GM12878 (cell line): ENCODE results near the gene USP9X. TPM values are rescaled to one million over a fixed set of nuclear protein-coding genes. Genes with fewer than 3 reads are reported as not detected.

Experiments
- ATAC-seq: fragments of 200-7000 bp; cut with Tn5 transposase; 3 replicates; pipeline ENCODE4 v1.9.1; 2020; ENCODE audit warnings: mild to moderate bottlenecking, moderate library complexity
- BruUV-seq: library from RNA; stranded (reverse); fragments of 400-500 nt; replicated peaks from 2 replicates; lab custom pipeline; 2021; lab: Mats Ljungman, UMichigan
- CTCF ChIA-PET: fragments of 300-600 bp; sonication (Branson Sonifier 250); formaldehyde crosslinking; extraction: SDS; loops from one replicate; lab custom pipeline; 2021; ENCODE audit warnings: inconsistent platforms; lab: Yijun Ruan, JAX
- POLR2A ChIA-PET: fragments of 350-600 bp; formaldehyde crosslinking; extraction: SDS; loops from one replicate; lab custom pipeline; 2021; ENCODE audit warnings: inconsistent platforms; lab: Charles Lee
- RAD21 ChIA-PET: fragments of 300-600 bp; sonication (Branson Sonifier 250); formaldehyde crosslinking; loops from one replicate; lab custom pipeline; 2023; ENCODE audit warnings: antibody characterized with exemption; ENCODE audit not compliant: unreplicated experiment; lab: Charles Lee
- SMC1A ChIA-PET: fragments of 300-600 bp; sonication (Branson Sonifier 250); formaldehyde crosslinking; loops from one replicate; lab custom pipeline; 2023; ENCODE audit not compliant: unreplicated experiment, uncharacterized antibody; lab: Charles Lee
- DNase-seq: peaks from one replicate; pipeline ENCODE4 v3.0.0-alpha.2; 2011; ENCODE audit warnings: low read depth, low spot score
- FAIRE-seq: peaks from 3 replicates; lab custom pipeline; 2011; peaks lifted over from hg19 to GRCh38; lab: Jason Lieb, UNC
- H2AFZ ChIP-seq: 2 replicates; pipeline ENCODE4 v1.6.0; 2011; ENCODE audit warnings: low read depth, low read length, control low read depth; ENCODE audit not compliant: control insufficient read depth
- H3K27ac ChIP-seq: 2 replicates; pipeline ENCODE4 v1.5.1; 2011; ENCODE audit warnings: control low read depth; ENCODE audit not compliant: control insufficient read depth, insufficient read depth
- H3K27me3 ChIP-seq, 2 experiments: replicated peaks in 1 of 2; 2 replicates each; pipeline versions ENCODE4 v1.6.0 to v1.6.1; 2011; ENCODE audit warnings: low read length in 1 of 2; ENCODE audit not compliant: control insufficient read depth in 2 of 2, insufficient read depth in 2 of 2
- H3K36me3 ChIP-seq, 2 experiments: 2 replicates each; pipeline ENCODE4 v1.5.1; 2011; ENCODE audit warnings: low read length in 1 of 2; ENCODE audit not compliant: control insufficient read depth in 2 of 2, insufficient read depth in 2 of 2
- H3K4me1 ChIP-seq: 2 replicates; pipeline ENCODE4 v1.6.1; 2011; ENCODE audit warnings: mild to moderate bottlenecking, low read length, moderate library complexity, mixed read lengths; ENCODE audit not compliant: control insufficient read depth, insufficient read depth
- H3K4me2 ChIP-seq: 2 replicates; pipeline ENCODE4 v1.6.0; 2011; ENCODE audit warnings: control low read depth; ENCODE audit not compliant: control insufficient read depth, insufficient read depth
- H3K4me3 ChIP-seq: fragments of 200-600 bp; sonication (generic); 2 replicates; pipeline ENCODE4 v1.5.1; 2016
- H3K79me2 ChIP-seq: 2 replicates; pipeline ENCODE4 v1.6.0; 2011; ENCODE audit warnings: low read length; ENCODE audit not compliant: control insufficient read depth, insufficient read depth
- H3K9ac ChIP-seq: 2 replicates; pipeline ENCODE4 v1.8.0; 2011; ENCODE audit warnings: low read length, control low read depth, mixed read lengths; ENCODE audit not compliant: control insufficient read depth, insufficient read depth
- H3K9me3 ChIP-seq: replicated peaks from 3 replicates; pipeline ENCODE4 v1.5.1; 2011; ENCODE audit warnings: mild to moderate bottlenecking, low read length; ENCODE audit not compliant: control insufficient read depth, insufficient read depth
- H4K20me1 ChIP-seq: 2 replicates; pipeline ENCODE4 v1.6.0; 2011; ENCODE audit not compliant: control insufficient read depth, insufficient read depth
- BCLAF1 ChIP-seq: fragments of 450-650 bp; IDR thresholded peaks from 2 replicates; pipeline ENCODE4 v1.6.1; 2017; ENCODE audit warnings: antibody characterized with exemption, mild to moderate bottlenecking, moderate library complexity
- FOXK2 ChIP-seq: fragments of 450-650 bp; IDR thresholded peaks from 2 replicates; pipeline ENCODE4 v1.6.1; 2017; ENCODE audit warnings: mild to moderate bottlenecking, moderate library complexity
- KAT2A ChIP-seq: conservative IDR thresholded peaks from 2 replicates; pipeline ENCODE4 v1.6.1; 2011; ENCODE audit warnings: low read depth, low read length; ENCODE audit not compliant: control insufficient read depth
- MXI1 ChIP-seq: fragments of 150-350 bp; IDR thresholded peaks from 2 replicates; pipeline ENCODE4 v1.6.1; 2011; ENCODE audit warnings: low read depth, mild to moderate bottlenecking, inconsistent platforms, low read length, improper control_type of control experiment
- PAX5 ChIP-seq: IDR thresholded peaks from 2 replicates; pipeline ENCODE4 v1.6.1; 2011; ENCODE audit warnings: low read depth, low read length, borderline replicate concordance
- RAD21 ChIP-seq: IDR thresholded peaks from 2 replicates; pipeline ENCODE4 v1.6.1; 2011; ENCODE audit warnings: mild to moderate bottlenecking, low read depth, low read length, moderate library complexity; ENCODE audit not compliant: insufficient read depth
- SMAD1 ChIP-seq: fragments of 450-650 bp; IDR thresholded peaks from 2 replicates; pipeline ENCODE4 v1.6.1; 2018; ENCODE audit warnings: mild to moderate bottlenecking, low read depth; ENCODE audit not compliant: partially characterized antibody
- SMAD5 ChIP-seq: IDR thresholded peaks from 2 replicates; pipeline ENCODE4 v1.6.1; 2016; ENCODE audit warnings: antibody characterized with exemption, low read depth
- TBL1XR1 ChIP-seq: IDR thresholded peaks from 2 replicates; pipeline ENCODE4 v1.6.1; 2012; ENCODE audit warnings: low read depth, low read length, improper control_type of control experiment
- YBX1 ChIP-seq: fragments of 450-650 bp; IDR thresholded peaks from 2 replicates; pipeline ENCODE4 v1.6.1; 2016; ENCODE audit warnings: antibody characterized with exemption
- ZBTB4 ChIP-seq: fragments of 450-650 bp; formaldehyde crosslinking; IDR thresholded peaks from 2 replicates; pipeline ENCODE4 v1.4.0; 2022; ENCODE audit warnings: mild to moderate bottlenecking, moderate library complexity
- ZBTB40 ChIP-seq: fragments of 450-650 bp; IDR thresholded peaks from 2 replicates; pipeline ENCODE4 v1.6.1; 2016; ENCODE audit warnings: mild to moderate bottlenecking, moderate library complexity, borderline replicate concordance
- WGBS: methylation state at CpG from one replicate; pipeline ENCODE4 v1.1.6; 2016; ENCODE audit warnings: low lambda C conversion rate; ENCODE audit not compliant: insufficient replicate concordance, insufficient coverage; ENCODE audit errors: missing lambda C conversion rate; 5-methylcytosine and 5-hydroxymethylcytosine counted together
- in situ Hi-C: fragments of 300-500 bp; cut with MboI; formaldehyde crosslinking; loops from 9 replicates; pipeline ENCODE4 v1.14.3; 2018; ENCODE audit warnings: mixed read lengths
- intact Hi-C: fragments of 100-400 bp; cut with micrococcal nuclease; formaldehyde crosslinking; loops from one replicate; pipeline ENCODE4 v1.14.2; 2022; ENCODE audit not compliant: unreplicated experiment
- polyA plus RNA-seq, 11 experiments: library from polyadenylated mRNA; depleted of rRNA in 4 of 11; unstranded in 6 of 11; stranded (reverse) in 5 of 11; fragments of >200 nt; fragmentation: Nextera tagmentation in 4 of 11; fragmentation: Illumina TruSeq in 1 of 11; extraction: Ambion mirVana in 4 of 11; extraction: Trizol in 1 of 11; gene quantifications; 1 replicate in 1 of 11; 2 replicates in 10 of 11; pipeline versions ENCODE4 v1.2.1 to v1.2.3, GENCODE V29; 2011 to 2016; ENCODE audit warnings: inconsistent platforms in 2 of 11, missing spikeins in 2 of 11, low read depth in 1 of 11
- total RNA-seq, 4 experiments: library from RNA; depleted of rRNA in 3 of 4; stranded (reverse); fragments of >200 nt in 3 of 4; fragmentation: Illumina TruSeq in 1 of 4; extraction: Trizol in 1 of 4; gene quantifications; 2 replicates each; pipeline versions ENCODE4 v1.2.1 to v1.2.3, GENCODE V29; 2013 to 2021

USP9X gene
- total and polyA plus RNA-seq, 10 of the 15 experiments (the other 5 are each of a cell fraction or from before 2014, with no cell fraction given): 9.3 to 61.6 (median 31.7) TPM

- Histone ChIP-seq H3K27me3 (no peaks in the 10 kb centered on the region), H3K9me3 (peaks cover 4% of the 10 kb centered on the region; the same call in 2 of the 3 replicates), H3K79me2 (peaks cover 82% of the 10 kb centered on the region), H2AFZ (no peak overlapping the region), H3K9ac (no peak overlapping the region), H3K4me3 (no peak overlapping the region), H4K20me1 (peaks cover 8% of the 10 kb centered on the region; the same call in 1 of the 2 replicates), H3K36me3 (peaks cover 0 to 4% of the 10 kb centered on the region in 2 experiments; a peak in 1 of 4 replicates), H3K4me1 (no peaks in the 10 kb centered on the region), H3K27ac (no peak overlapping the region), H3K4me2 (no peak overlapping the region)
- in situ Hi-C loops (no loop called here), intact Hi-C loops (no loop called here)
- no peak for DNase-seq
- FAIRE-seq: no peak
- CTCF ChIA-PET: interaction anchor here (0.8 to 1.9 kb wide), 5 partner anchors 9 to 457 kb away, joined by 3 to 5 read pairs (median 3); no protein-coding TSS in a partner anchor
- no peak; the same call in 2 of the 3 replicates for ATAC-seq
- POLR2A ChIA-PET: interaction anchor here (0.5 kb wide), 1 partner anchor 9 kb away, joined by 5 read pairs; no protein-coding TSS in a partner anchor
- 89% methylated on average over 5 of the region's 5 CpGs for WGBS
- SMC1A ChIA-PET: interaction anchor here (0.5 to 10.2 kb wide), 9 partner anchors 9 to 572 kb away, joined by 3 to 109 read pairs (median 6); no protein-coding TSS in a partner anchor
- RAD21 ChIA-PET: interaction anchor here (0.8 to 9.1 kb wide), 2 partner anchors 13 to 23 kb away, joined by 3 to 78 read pairs; partner anchors contain the start of gene USP9X
- no TSS peak for BruUV-seq
- TF ChIP-seq ZBTB40 (no peak), YBX1 (no peak), PAX5 (no peak), SMAD1 (no peak), KAT2A (no peak), TBL1XR1 (no peak), FOXK2 (no peak), MXI1 (no peak), SMAD5 (no peak), BCLAF1 (no peak), RAD21 (no peak), ZBTB4 (CRISPR knock-in tag) (no peak)
Measured at GRCh38 chrX:41108463-41109205, 23.4 kb downstream of the USP9X start.
